AG09309 (cell line): ENCODE data around the gene KMT2E.

Experiments used
- DNase-seq: peaks from one replicate; pipeline ENCODE4 v3.0.0-alpha.2; 2010; ENCODE audit warnings: low read depth
- H3K4me3 ChIP-seq: 2 replicates; pipeline ENCODE4 v1.5.1; 2011; ENCODE audit warnings: mild to moderate bottlenecking, low read depth, low read length, moderate library complexity; ENCODE audit not compliant: control insufficient read depth
- CTCF ChIP-seq: IDR thresholded peaks from 2 replicates; pipeline ENCODE4 v1.5.1; 2011; ENCODE audit warnings: mild to moderate bottlenecking, low read depth, low read length, inconsistent platforms; ENCODE audit not compliant: insufficient read depth, control insufficient read depth; ENCODE audit errors: missing control alignments

The KMT2E gene

GRCh38 chr7:105131890-105132289 lies 117.9 kb downstream of the KMT2E start:
- no peak for DNase-seq
- no peak for TF ChIP-seq CTCF
- H3K4me3 ChIP-seq, result no peak overlapping the region

DNA sequence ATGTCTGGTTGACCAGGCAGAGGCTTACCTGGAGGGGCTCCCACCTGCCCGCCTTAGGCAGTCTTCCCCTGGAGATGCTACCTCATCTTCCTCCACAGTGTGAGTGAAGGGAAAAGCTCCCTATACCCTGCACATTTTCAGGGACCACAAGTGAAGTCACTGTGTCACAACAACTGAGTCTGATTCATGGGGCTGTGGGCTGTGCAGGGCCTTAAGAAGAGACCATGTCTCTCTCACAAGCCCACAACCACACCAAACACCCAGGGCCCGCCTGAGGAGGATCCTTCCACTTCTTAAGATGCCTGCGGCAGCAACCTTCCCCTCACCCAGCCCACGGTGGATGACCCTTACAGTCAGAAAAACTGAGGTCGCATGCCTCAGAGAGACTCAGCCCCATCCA lies 118.3 kb downstream of the KMT2E start:
- no peak for DNase-seq
- TF ChIP-seq CTCF, result no peak
- no peak overlapping the region for H3K4me3 ChIP-seq

DNA sequence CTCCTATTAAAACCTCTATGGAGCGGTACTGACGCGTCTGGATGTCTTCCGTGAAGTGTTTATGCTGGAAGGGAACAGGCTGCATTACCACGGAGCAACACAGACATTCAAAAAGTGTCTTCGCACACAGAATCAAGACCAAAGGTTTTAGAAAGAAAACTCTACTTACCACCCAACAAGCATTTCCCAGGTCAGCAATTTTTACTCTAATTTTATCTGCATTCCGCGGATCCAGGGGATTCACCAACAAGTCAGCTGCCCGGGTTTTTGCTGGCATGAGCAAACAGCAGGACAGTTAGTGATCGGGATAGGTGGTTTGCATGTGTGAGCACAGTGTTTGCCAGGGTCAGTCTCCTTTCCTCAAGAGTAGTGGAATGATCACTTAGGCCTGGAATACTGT lies 118.8 kb downstream of the KMT2E start:
- no peak for TF ChIP-seq CTCF
- DNase-seq, result no peak
- no peak overlapping the region for H3K4me3 ChIP-seq

- no peak for DNase-seq
- no peak for TF ChIP-seq CTCF
- H3K4me3 ChIP-seq, result no peak overlapping the region
Measured at GRCh38 chr7:105133358-105133757, 119.4 kb downstream of the KMT2E start.

DNA sequence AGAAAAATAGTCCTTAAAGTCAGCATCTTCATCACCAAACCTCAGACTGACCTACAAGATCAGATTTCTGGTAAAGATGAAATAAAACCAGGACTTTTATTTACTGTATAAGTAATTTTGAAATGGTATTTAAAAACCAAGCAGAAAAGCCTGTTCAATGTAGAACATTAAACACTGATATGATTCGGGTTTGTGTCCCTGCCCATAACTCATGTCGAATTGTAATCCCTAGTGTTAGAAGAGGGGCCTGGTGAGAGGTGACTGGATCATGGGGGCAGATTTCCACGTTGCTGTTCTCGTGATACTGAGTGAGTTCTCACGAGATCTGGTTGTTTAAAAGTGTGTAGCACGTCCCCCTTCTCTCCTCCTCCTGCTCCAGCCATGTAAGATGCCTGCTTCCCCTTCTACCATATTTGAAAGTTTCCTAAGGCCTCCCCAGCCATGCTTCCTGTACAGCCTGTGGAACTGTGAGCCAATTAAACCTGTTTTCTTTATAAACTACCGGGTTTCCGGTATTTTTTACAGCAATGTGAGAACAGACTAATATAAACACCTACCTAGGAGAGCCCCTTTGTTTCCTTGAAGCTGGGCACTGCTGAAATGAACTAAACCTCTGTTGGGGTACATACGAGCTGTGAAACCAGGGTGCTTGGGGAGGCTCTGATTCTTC lies 120.1 kb downstream of the KMT2E start:
- DNase-seq, result no peak
- no peak overlapping the region for H3K4me3 ChIP-seq
- no peak for TF ChIP-seq CTCF

GRCh38 chr7:105136221-105136620 lies 122.2 kb downstream of the KMT2E start:
- peak; percentile 6 for TF ChIP-seq CTCF
- H3K4me3 ChIP-seq, result no peak overlapping the region
- no peak for DNase-seq

DNA sequence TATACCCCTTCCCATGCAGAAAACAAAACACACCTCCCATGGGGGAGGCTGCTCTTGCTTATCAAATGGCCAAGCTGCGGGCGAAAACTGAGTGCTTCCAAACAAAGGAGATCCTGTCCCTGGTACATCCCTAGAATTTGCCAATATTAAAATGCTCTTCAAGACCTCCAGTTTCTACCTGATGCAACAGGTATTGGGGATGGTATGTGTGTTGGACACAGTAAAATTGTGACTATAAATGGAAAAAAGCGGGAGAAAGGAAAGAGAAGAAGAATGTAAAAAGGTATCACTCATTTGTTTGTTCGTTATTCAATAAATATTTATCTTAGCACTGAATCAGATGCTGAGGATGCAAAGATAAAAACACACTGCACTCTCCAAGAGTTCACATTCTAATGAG lies 123.9 kb downstream of the KMT2E start:
- H3K4me3 ChIP-seq, result no peak overlapping the region
- DNase-seq, result no peak
- TF ChIP-seq CTCF, result no peak
